GM12892 (cell line): Measurements from ENCODE around the gene TCP1. TPM values are rescaled to one million over a fixed set of nuclear protein-coding genes. Genes with fewer than 3 reads are reported as not detected.

Experiments
- DNase-seq: peaks from one replicate; pipeline ENCODE4 v3.0.0; 2011; ENCODE audit not compliant: insufficient read length
- FAIRE-seq: peaks from 2 replicates; lab custom pipeline; 2011; peaks lifted over from hg19 to GRCh38; lab: Jason Lieb, UNC
- POLR2A ChIP-seq: IDR thresholded peaks from 2 replicates; pipeline ENCODE4 v1.6.1; 2011; ENCODE audit warnings: low read depth, low read length, control low read depth
- POLR2AphosphoS5 ChIP-seq: IDR thresholded peaks from 2 replicates; pipeline ENCODE4 v1.6.1; 2011; ENCODE audit warnings: low read depth, low read length, control low read depth
- TAF1 ChIP-seq: IDR thresholded peaks from 2 replicates; pipeline ENCODE4 v1.6.1; 2011; ENCODE audit warnings: low read depth, mild to moderate bottlenecking, control low read depth, low read length, borderline replicate concordance
- polyA plus RNA-seq: library from polyadenylated mRNA; unstranded; fragments of >200 nt; gene quantifications from one replicate; pipeline ENCODE4 v1.2.1, GENCODE V29; 2012; ENCODE audit warnings: missing spikeins, inconsistent platforms; ENCODE audit not compliant: missing spikeins

Gene TCP1
- 206 TPM for polyA plus RNA-seq

- TF ChIP-seq POLR2A = peak; percentile 99
- TF ChIP-seq POLR2AphosphoS5 = peak; percentile 97
- peak; percentile 94 for TF ChIP-seq TAF1
- DNase-seq (peak; percentile 85), FAIRE-seq (no peak)
These were observed at the start of gene TCP1 for GRCh38 chr6:159789377-159790148. Gene TCP1, minus strand, starts transcription at chr6:159789602. Its CDS starts 134 bp downstream, at chr6:159789468.

- no peak for FAIRE-seq
- DNase-seq = no peak
- no peak for TF ChIP-seq POLR2A
- TF ChIP-seq TAF1 = no peak
- TF ChIP-seq POLR2AphosphoS5 = no peak
These were observed 48.8 kb upstream of the TCP1 start for GRCh38 chr6:159838020-159838744.

GRCh38 chr6:159837511-159837910, 48.1 kb upstream of the TCP1 start:
- FAIRE-seq (no peak), DNase-seq (no peak)
- no peak for TF ChIP-seq POLR2A
- no peak for TF ChIP-seq TAF1
- TF ChIP-seq POLR2AphosphoS5 = no peak

- DNase-seq (no peak), FAIRE-seq (no peak)
- no peak for TF ChIP-seq POLR2A
- no peak for TF ChIP-seq TAF1
- TF ChIP-seq POLR2AphosphoS5 = no peak
These were observed 47.5 kb upstream of the TCP1 start for GRCh38 chr6:159836718-159837490.

GRCh38 chr6:159833997-159834603, 44.7 kb upstream of the TCP1 start:
- no peak for DNase-seq
- FAIRE-seq = no peak
- TF ChIP-seq POLR2AphosphoS5 = no peak
- TF ChIP-seq TAF1 = no peak
- no peak for TF ChIP-seq POLR2A

GRCh38 chr6:159833556-159833955, 44.2 kb upstream of the TCP1 start:
- TF ChIP-seq POLR2A (no peak), POLR2AphosphoS5 (no peak), TAF1 (no peak)
- DNase-seq (no peak), FAIRE-seq (no peak)

GRCh38 chr6:159832946-159833345, 43.5 kb upstream of the TCP1 start:
- FAIRE-seq (no peak), DNase-seq (no peak)
- no peak for TF ChIP-seq POLR2AphosphoS5

GRCh38 chr6:159831373-159831679, 41.9 kb upstream of the TCP1 start:
- TF ChIP-seq POLR2AphosphoS5 (no peak), TAF1 (no peak), POLR2A (no peak)
- FAIRE-seq (no peak), DNase-seq (no peak)

GRCh38 chr6:159830501-159831372, 41.3 kb upstream of the TCP1 start:
- DNase-seq (no peak), FAIRE-seq (no peak)
- TF ChIP-seq TAF1 (no peak), POLR2A (no peak), POLR2AphosphoS5 (no peak)

GRCh38 chr6:159829526-159829925, 40.1 kb upstream of the TCP1 start:
- DNase-seq (no peak), FAIRE-seq (peak; percentile 71)
- TF ChIP-seq POLR2A = no peak
- TF ChIP-seq TAF1 = no peak
- no peak for TF ChIP-seq POLR2AphosphoS5

GRCh38 chr6:159828074-159828473, 38.7 kb upstream of the TCP1 start:
- TF ChIP-seq TAF1 (no peak), POLR2AphosphoS5 (no peak), POLR2A (no peak)
- no peak for DNase-seq
- no peak for FAIRE-seq
